Natural killer cell (primary cell): ENCODE measurements around the gene CCL27. TPM values are rescaled to one million over a fixed set of nuclear protein-coding genes. Genes with fewer than 3 reads are reported as not detected.

Experiments
- ATAC-seq, 3 donors: fragments of 150-1000 bp in 2 of 3; fragments of 200-7000 bp in 1 of 3; cut with Tn5 transposase; 1 replicate in 1 of 3; 2 replicates in 2 of 3; pipeline ENCODE4 v1.10.0; 2021; ENCODE audit warnings: mild to moderate bottlenecking in 2 of 3, moderate library complexity in 2 of 3
- DNase-seq, 2 donors: peaks; one replicate each; pipeline versions ENCODE4 v3.0.0 to v3.0.0-alpha.2; 2013 to 2021; ENCODE audit warnings: mixed read lengths in 1 of 2
- H3K27ac ChIP-seq: one replicate; pipeline ENCODE4 v1.5.1; 2013; ENCODE audit warnings: mild to moderate bottlenecking, low read length
- H3K27me3 ChIP-seq: one replicate; pipeline ENCODE4 v1.6.1; 2013; ENCODE audit warnings: low read length; ENCODE audit not compliant: control insufficient read depth, insufficient read depth
- H3K36me3 ChIP-seq: one replicate; pipeline ENCODE4 v1.6.1; 2013; ENCODE audit warnings: low read length; ENCODE audit not compliant: control insufficient read depth, insufficient read depth
- H3K4me1 ChIP-seq: one replicate; pipeline ENCODE4 v1.6.1; 2013; ENCODE audit warnings: low read length; ENCODE audit not compliant: control insufficient read depth, insufficient read depth
- H3K4me3 ChIP-seq: one replicate; pipeline ENCODE4 v1.5.1; 2013; ENCODE audit warnings: low read length
- H3K9me3 ChIP-seq: one replicate; pipeline ENCODE4 v1.6.1; 2013; ENCODE audit warnings: low read length; ENCODE audit not compliant: control insufficient read depth, insufficient read depth
- H3K27ac Mint-ChIP-seq, 2 donors: one replicate each; pipeline ENCODE4 v1.8.0; 2022; ENCODE audit warnings: mild to moderate bottlenecking in 2 of 2, mixed read lengths in 2 of 2, moderate library complexity in 1 of 2
- H3K27me3 Mint-ChIP-seq, 2 donors: one replicate each; pipeline ENCODE4 v1.8.0; 2022; ENCODE audit warnings: low read depth in 2 of 2, mixed read lengths in 2 of 2
- H3K36me3 Mint-ChIP-seq: one replicate; pipeline ENCODE4 v1.8.0; 2022; ENCODE audit warnings: mixed read lengths
- H3K4me1 Mint-ChIP-seq, 2 donors: one replicate each; pipeline ENCODE4 v1.8.0; 2022; ENCODE audit warnings: mixed read lengths in 2 of 2
- H3K4me3 Mint-ChIP-seq: one replicate; pipeline ENCODE4 v1.8.0; 2022; ENCODE audit warnings: mild to moderate bottlenecking, moderate library complexity, mixed read lengths
- H3K9me3 Mint-ChIP-seq, 2 donors: one replicate each; pipeline ENCODE4 v1.8.0; 2022; ENCODE audit warnings: mixed read lengths in 2 of 2
- CTCF ChIP-seq: fragments of 200-600 bp; IDR thresholded peaks from one replicate; pipeline ENCODE4 v1.8.0; 2022; ENCODE audit warnings: antibody characterized with exemption
- WGBS: methylation state at CpG from one replicate; pipeline ENCODE4 v1.1.7; 2013; ENCODE audit warnings: missing lambda C conversion rate; ENCODE audit not compliant: insufficient coverage; 5-methylcytosine and 5-hydroxymethylcytosine counted together
- intact Hi-C: fragments of 100-400 bp; cut with micrococcal nuclease; formaldehyde crosslinking; loops from one replicate; pipeline ENCODE4 v1.14.2; 2022
- total RNA-seq, 4 donors: library from RNA; stranded (reverse); fragments of 120-200 nt in 1 of 4; gene quantifications; one replicate each; pipeline versions ENCODE4 v1.2.3 to v1.2.4, GENCODE V29; 2013 to 2022

CCL27 gene
- total RNA-seq, 3 donors from 2014 or later (not counting 1 experiment from before 2014, with no cell fraction given): not detected

GRCh38 chr9:34633851-34634550 is 28.5 kb downstream of the CCL27 start:
- peaks cover 22 to 46% of the 10 kb centered on the region in 2 donors for H3K4me1 Mint-ChIP-seq
- intact Hi-C loops: loop anchor here (1.0 kb wide), 4 partner anchors 14 to 197 kb away; partner anchors contain the start of gene DCTN3
- Histone ChIP-seq H3K4me1 (peaks cover 34% of the 10 kb centered on the region), H3K36me3 (peaks cover 5% of the 10 kb centered on the region), H3K9me3 (no peaks in the 10 kb centered on the region), H3K27ac (no peak overlapping the region), H3K27me3 (peaks cover 11% of the 10 kb centered on the region), H3K4me3 (no peak overlapping the region)
- H3K36me3 Mint-ChIP-seq: no peaks in the 10 kb centered on the region
- H3K27ac Mint-ChIP-seq: no peak overlapping the region
- TF ChIP-seq CTCF: peak; percentile 87
- H3K27me3 Mint-ChIP-seq: peaks cover 18 to 19% of the 10 kb centered on the region in 2 donors
- H3K4me3 Mint-ChIP-seq: peak overlapping the region; percentile 35
- DNase-seq: peak; percentile 71 to 87
- peak; percentile 27 to 48 (median 28) for ATAC-seq
- WGBS: 31% methylated on average over 3 of the region's 3 CpGs
- no peaks in the 10 kb centered on the region for H3K9me3 Mint-ChIP-seq

- Mint-ChIP-seq H3K9me3 (no peaks in the 10 kb centered on the region), H3K27ac (no peak overlapping the region), H3K27me3 (peaks cover 24 to 27% of the 10 kb centered on the region in 2 donors), H3K4me1 (peaks cover 22 to 45% of the 10 kb centered on the region in 2 donors), H3K36me3 (peaks cover 7% of the 10 kb centered on the region), H3K4me3 (no peak overlapping the region)
- peaks cover 5% of the 10 kb centered on the region for H3K36me3 ChIP-seq
- 89% methylated on average over 4 of the region's 5 CpGs for WGBS
- intact Hi-C loops: no loop called here
- H3K9me3 ChIP-seq: no peaks in the 10 kb centered on the region
- peaks cover 34% of the 10 kb centered on the region for H3K4me1 ChIP-seq
- ATAC-seq (no peak), DNase-seq (no peak)
- H3K4me3 ChIP-seq: no peak overlapping the region
- H3K27me3 ChIP-seq: peaks cover 11% of the 10 kb centered on the region
- TF ChIP-seq CTCF: no peak
- H3K27ac ChIP-seq: no peak overlapping the region
Measured at GRCh38 chr9:34633166-34633565, 29.3 kb downstream of the CCL27 start.

GRCh38 chr9:34630402-34631154 is 31.9 kb downstream of the CCL27 start:
- H3K27me3 Mint-ChIP-seq: peaks cover 44 to 51% of the 10 kb centered on the region in 2 donors
- WGBS: 56% methylated on average over 5 of the region's 5 CpGs
- H3K27ac Mint-ChIP-seq: peak overlapping the region in 1 of 2 donors; percentile 25
- TF ChIP-seq CTCF: no peak
- Histone ChIP-seq H3K4me3 (no peak overlapping the region), H3K36me3 (peaks cover 4% of the 10 kb centered on the region), H3K27ac (no peak overlapping the region), H3K4me1 (peaks cover 12% of the 10 kb centered on the region), H3K27me3 (peaks cover 33% of the 10 kb centered on the region), H3K9me3 (no peaks in the 10 kb centered on the region)
- peaks cover 18 to 28% of the 10 kb centered on the region in 2 donors for H3K4me1 Mint-ChIP-seq
- intact Hi-C loops: no loop called here
- H3K36me3 Mint-ChIP-seq: peaks cover 8% of the 10 kb centered on the region
- ATAC-seq: no peak
- DNase-seq: no peak
- H3K4me3 Mint-ChIP-seq: peak overlapping the region; percentile 43
- no peaks in the 10 kb centered on the region for H3K9me3 Mint-ChIP-seq
